ENCODE data around the gene CHRNB1. TPM values are rescaled to one million over a fixed set of nuclear protein-coding genes. Genes with fewer than 3 reads are reported as not detected.

The CHRNB1 gene
- total RNA-seq, 1 experiment from 2014 or later = 12.7 TPM

- no peak overlapping the region for H2AK5ac ChIP-seq (ENCODE audit: insufficient read length, low read length)
- H3K79me2 ChIP-seq (ENCODE audit: insufficient read depth, low read length) = no peaks in the 10 kb centered on the region
- Mint-ChIP-seq H3K4me3 (no peak overlapping the region), H3K27ac (peak overlapping the region in 1 of 3 experiments; percentile 83; a peak in 1 of 7 replicates), H3K9me3 (no peaks in the 10 kb centered on the region; a peak in 1 of 5 replicates), H3K36me3 (ENCODE audit: insufficient read depth in 1 of 3, low read depth in 3 of 3) (no peaks in the 10 kb centered on the region), H3K4me1 (no peaks in the 10 kb centered on the region), H3K27me3 (ENCODE audit: low read depth) (peaks cover 17% of the 10 kb centered on the region)
- no peaks in the 10 kb centered on the region for H3K4me1 ChIP-seq (ENCODE audit: insufficient read depth, low read length)
- no peaks in the 10 kb centered on the region for H3K9me3 ChIP-seq (ENCODE audit: control insufficient read depth, low read depth, low read length)
- H3K23ac ChIP-seq (ENCODE audit: insufficient read length, low read depth, low read length) = no peak overlapping the region
- H4K91ac ChIP-seq (ENCODE audit: insufficient read length, low read depth, low read length) = no peak overlapping the region
- H3K27ac ChIP-seq (ENCODE audit: insufficient read length, low read depth, low read length) = no peak overlapping the region
- H3K14ac ChIP-seq (ENCODE audit: insufficient read depth, low read length) = no peak overlapping the region; the same call in 1 of the 2 replicates
- no peak overlapping the region for H3K9ac ChIP-seq (ENCODE audit: extremely low read depth, insufficient read length, low read length)
- H3K79me1 ChIP-seq (ENCODE audit: insufficient read depth, low read depth, low read length, poor library complexity, severe bottlenecking) = no peaks in the 10 kb centered on the region
- no peak overlapping the region for H4K5ac ChIP-seq (ENCODE audit: insufficient read length, low read depth, low read length)
- TF ChIP-seq, protein P1, sequence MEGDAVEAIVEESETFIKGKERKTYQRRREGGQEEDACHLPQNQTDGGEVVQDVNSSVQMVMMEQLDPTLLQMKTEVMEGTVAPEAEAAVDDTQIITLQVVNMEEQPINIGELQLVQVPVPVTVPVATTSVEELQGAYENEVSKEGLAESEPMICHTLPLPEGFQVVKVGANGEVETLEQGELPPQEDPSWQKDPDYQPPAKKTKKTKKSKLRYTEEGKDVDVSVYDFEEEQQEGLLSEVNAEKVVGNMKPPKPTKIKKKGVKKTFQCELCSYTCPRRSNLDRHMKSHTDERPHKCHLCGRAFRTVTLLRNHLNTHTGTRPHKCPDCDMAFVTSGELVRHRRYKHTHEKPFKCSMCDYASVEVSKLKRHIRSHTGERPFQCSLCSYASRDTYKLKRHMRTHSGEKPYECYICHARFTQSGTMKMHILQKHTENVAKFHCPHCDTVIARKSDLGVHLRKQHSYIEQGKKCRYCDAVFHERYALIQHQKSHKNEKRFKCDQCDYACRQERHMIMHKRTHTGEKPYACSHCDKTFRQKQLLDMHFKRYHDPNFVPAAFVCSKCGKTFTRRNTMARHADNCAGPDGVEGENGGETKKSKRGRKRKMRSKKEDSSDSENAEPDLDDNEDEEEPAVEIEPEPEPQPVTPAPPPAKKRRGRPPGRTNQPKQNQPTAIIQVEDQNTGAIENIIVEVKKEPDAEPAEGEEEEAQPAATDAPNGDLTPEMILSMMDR (conservative IDR thresholded peaks at IDR 0.05) = no peak
- no peak overlapping the region for H2BK12ac ChIP-seq (ENCODE audit: insufficient read length, low read depth, low read length)
- no peaks in the 10 kb centered on the region for H4K20me1 ChIP-seq (ENCODE audit: control insufficient read depth, insufficient read depth, insufficient read length)
- H3K27me3 ChIP-seq (ENCODE audit: insufficient read depth, low read length) = no peaks in the 10 kb centered on the region; the same call in 1 of the 2 replicates
- H3K23me2 ChIP-seq (ENCODE audit: insufficient read length, low read depth, low read length, poor library complexity, severe bottlenecking) = no peaks in the 10 kb centered on the region
- H2BK15ac ChIP-seq (ENCODE audit: low read depth, low read length) = no peak overlapping the region
- no CpG with 5 or more reads among the region's 10 CpGs for WGBS (ENCODE audit: extremely low coverage, insufficient read length, low lambda C conversion rate)
- no peak overlapping the region for H3T11ph ChIP-seq (ENCODE audit: low read length)
- no peak overlapping the region for H3K56ac ChIP-seq (ENCODE audit: insufficient read length, low read depth, low read length)
- H2BK120ac ChIP-seq (ENCODE audit: low read depth, low read length, poor library complexity, severe bottlenecking) = no peak overlapping the region
- H3K4me2 ChIP-seq (ENCODE audit: insufficient read depth, insufficient read length, low read length) = no peak overlapping the region
- H2BK5ac ChIP-seq (ENCODE audit: insufficient read length, low read length) = no peak overlapping the region
- no peak overlapping the region for H2AFZ ChIP-seq (ENCODE audit: low read length)
- DNase-seq = no peak
- no peak overlapping the region for H3K4ac ChIP-seq (ENCODE audit: low read depth, low read length)
- no peak overlapping the region for H3K18ac ChIP-seq (ENCODE audit: insufficient read length, low read depth, low read length)
- H4K8ac ChIP-seq (replicated peaks; ENCODE audit: insufficient read length, low read depth, low read length) = no peak overlapping the region
- H2BK20ac ChIP-seq (ENCODE audit: low read depth, low read length, poor library complexity, severe bottlenecking) = no peak overlapping the region
Measured at GRCh38 chr17:7429722-7430121, 15.1 kb upstream of the CHRNB1 start.
